AG08396 (cell line): ENCODE results near the gene ZDHHC5.
A peak's percentile ranks its signal among the peaks of the same experiment; 100 is the strongest.
"Not testable (repeated sequence)": the region's sequence is repeated elsewhere in the genome, so short reads cannot be mapped to it uniquely, and the experiment has no call there.

Source experiments
- DNase-seq: peaks from one replicate; pipeline ENCODE4 v3.0.0; 2012; ENCODE audit warnings: low spot score, mixed read lengths

The ZDHHC5 gene

GRCh38 chr11:57667117-57667735 lies 688 bp upstream of the ZDHHC5 start:
- peak; percentile 96 for DNase-seq

GRCh38 chr11:57668434-57668782 lies 494 bp downstream of the ZDHHC5 start:
- peak; percentile 43 for DNase-seq

GRCh38 chr11:57674251-57674650 lies 6.3 kb downstream of the ZDHHC5 start:
- no peak for DNase-seq

- DNase-seq, result no peak
Observed at GRCh38 chr11:57675176-57675941, 7.4 kb downstream of the ZDHHC5 start.

GRCh38 chr11:57679396-57679795 lies 11.5 kb downstream of the ZDHHC5 start:
- no peak for DNase-seq

GRCh38 chr11:57680552-57680874 lies 12.6 kb downstream of the ZDHHC5 start:
- no peak for DNase-seq

GRCh38 chr11:57681168-57681567 lies 13.3 kb downstream of the ZDHHC5 start:
- no peak for DNase-seq

GRCh38 chr11:57690474-57690873 lies 22.6 kb downstream of the ZDHHC5 start:
- DNase-seq, result not testable (repeated sequence)

GRCh38 chr11:57698843-57699365 lies 31.0 kb downstream of the ZDHHC5 start:
- no peak for DNase-seq

- DNase-seq, result no peak
Observed at GRCh38 chr11:57699813-57700212, 31.9 kb downstream of the ZDHHC5 start.

GRCh38 chr11:57700425-57700824 lies 32.5 kb downstream of the ZDHHC5 start:
- no peak for DNase-seq

GRCh38 chr11:57703341-57703740 lies 35.4 kb downstream of the ZDHHC5 start:
- DNase-seq, result no peak

- no peak for DNase-seq
Observed at GRCh38 chr11:57704932-57705331, 37.0 kb downstream of the ZDHHC5 start.

- not testable (repeated sequence) for DNase-seq
Observed at GRCh38 chr11:57705432-57705831, 37.5 kb downstream of the ZDHHC5 start.

- no peak for DNase-seq
Observed at GRCh38 chr11:57709802-57710367, 42.0 kb downstream of the ZDHHC5 start.

GRCh38 chr11:57711414-57712255 lies 43.7 kb downstream of the ZDHHC5 start, which contains the start of gene MED19:
Gene MED19, minus strand, starts transcription at chr11:57712215. Its CDS starts 36 bp downstream, at chr11:57712179.
- DNase-seq, result peak; percentile 73

- DNase-seq, result peak; percentile 94
Observed at GRCh38 chr11:57712256-57713150, 44.6 kb downstream of the ZDHHC5 start, which contains the start of gene TMX2. Gene TMX2, plus strand, starts transcription at chr11:57712593. Its CDS starts 26 bp downstream, at chr11:57712619.

- no peak for DNase-seq
Observed at GRCh38 chr11:57713835-57714234, 45.9 kb downstream of the ZDHHC5 start.

GRCh38 chr11:57716726-57717125 lies 48.8 kb downstream of the ZDHHC5 start:
- not testable (repeated sequence) for DNase-seq

GRCh38 chr11:57727185-57727584 lies 59.3 kb downstream of the ZDHHC5 start:
- DNase-seq, result no peak

GRCh38 chr11:57728829-57729228 lies 60.9 kb downstream of the ZDHHC5 start:
- no peak for DNase-seq
